Brain pericyte (primary cell): ENCODE data around the gene NAALADL2.
"Not testable (repeated sequence)": the region's sequence is repeated elsewhere in the genome, so short reads cannot be mapped to it uniquely, and the experiment has no call there.

Experiments used
- DNase-seq: peaks from one replicate; pipeline ENCODE4 v3.0.0-alpha.2; 2012; ENCODE audit warnings: low read depth, low spot score

NAALADL2 gene

DNA sequence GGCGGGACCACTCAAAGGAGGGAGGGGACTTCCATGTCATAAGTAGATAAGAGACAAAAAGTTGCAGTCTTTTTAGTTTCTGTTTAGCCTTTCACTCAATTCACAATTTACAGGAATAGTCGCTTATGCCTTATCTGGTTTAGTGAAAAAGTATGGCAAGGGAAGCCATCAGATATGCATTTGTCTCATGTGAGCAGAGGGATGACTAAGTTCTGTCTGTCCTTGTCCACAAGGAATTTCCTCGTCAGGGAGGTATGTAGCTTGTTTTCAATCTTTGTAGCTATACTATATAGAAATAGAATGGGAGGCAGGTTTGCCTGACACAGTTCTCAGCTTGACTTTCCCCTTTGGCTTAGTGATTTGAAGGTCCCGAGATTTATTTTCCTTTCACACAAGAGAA, 882.8 kb downstream of the NAALADL2 start:
- DNase-seq: no peak

DNA sequence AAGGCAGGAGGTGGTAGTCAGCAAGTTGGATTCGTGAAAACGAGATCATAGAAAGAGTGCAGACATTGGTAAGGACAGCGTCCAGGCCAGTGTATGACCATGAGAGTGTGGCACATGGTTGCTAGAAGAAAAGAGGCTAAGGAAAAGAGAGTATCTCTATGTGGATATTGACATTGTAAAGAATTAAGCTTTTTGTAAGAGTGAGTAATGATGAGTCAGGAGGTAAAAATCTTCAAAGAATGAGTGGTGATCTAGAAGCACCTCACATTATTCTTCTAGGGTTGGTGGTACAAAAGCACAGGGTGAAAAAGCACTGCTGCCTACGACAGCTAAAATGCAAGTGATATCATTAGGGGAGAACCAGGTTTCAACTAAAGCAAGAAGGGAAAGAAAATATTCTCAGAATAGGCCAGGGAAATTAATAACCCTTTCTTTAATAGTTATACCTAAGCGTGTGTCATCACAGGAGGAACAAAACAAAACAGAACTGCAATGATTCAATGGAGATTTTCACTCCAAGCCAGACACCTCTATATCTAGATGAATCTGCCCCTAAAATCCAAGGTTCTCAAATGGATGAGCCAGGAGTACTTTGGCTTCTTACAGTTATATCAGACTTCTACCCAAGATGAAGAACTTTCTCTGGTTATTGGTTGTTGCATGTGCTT, 884.7 kb downstream of the NAALADL2 start:
- no peak for DNase-seq

GRCh38 chr3:175746308-175746707, 887.2 kb downstream of the NAALADL2 start:
- DNase-seq: no peak

DNA sequence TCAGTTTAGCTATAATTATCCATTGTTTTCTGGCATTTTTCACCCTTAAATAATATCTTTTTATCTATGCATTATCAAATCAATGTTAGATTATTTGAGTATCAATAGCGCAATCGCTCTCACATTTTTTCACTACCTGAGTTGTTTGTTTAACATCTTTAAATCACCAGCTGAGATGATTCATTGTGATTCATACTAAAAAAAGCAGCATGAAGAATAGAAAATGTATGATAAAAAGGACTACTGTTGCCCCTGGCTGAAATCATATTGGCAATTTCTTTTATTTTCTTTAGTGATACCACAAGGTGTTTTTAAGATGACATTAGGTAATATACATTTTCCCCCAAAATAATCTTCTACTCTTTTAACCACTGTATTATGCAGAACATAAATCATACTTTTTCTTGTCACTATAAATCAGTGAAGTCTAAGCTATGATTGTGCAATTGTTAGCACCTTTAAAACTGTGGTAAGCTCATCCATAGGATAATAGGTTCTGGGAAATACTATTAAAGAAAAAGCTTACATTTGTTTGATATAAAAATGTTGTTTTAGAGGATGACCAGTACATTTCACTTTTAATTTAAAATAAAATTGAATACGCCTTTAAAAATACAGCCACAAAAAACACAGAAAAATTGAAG, 889.1 kb downstream of the NAALADL2 start:
- no peak for DNase-seq

DNA sequence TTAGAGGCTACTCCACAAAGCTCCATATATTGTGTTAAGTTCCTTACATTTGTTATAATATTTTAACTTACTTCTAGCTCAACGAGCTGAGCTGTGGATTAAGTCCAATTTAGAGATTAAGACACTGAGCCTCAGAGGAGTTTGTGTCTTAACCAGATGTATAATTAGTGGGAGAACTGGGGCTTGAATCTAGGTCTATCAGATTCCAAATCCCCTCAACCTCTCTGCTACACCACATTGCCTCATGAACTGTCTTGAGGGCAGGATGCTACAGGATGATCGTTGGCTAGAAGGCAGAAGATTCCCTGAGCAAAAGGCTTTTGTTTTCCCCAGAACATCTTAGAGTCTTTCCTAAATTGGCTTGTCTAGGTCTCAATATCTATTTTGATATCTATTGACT, 890.8 kb downstream of the NAALADL2 start:
- no peak for DNase-seq

DNA sequence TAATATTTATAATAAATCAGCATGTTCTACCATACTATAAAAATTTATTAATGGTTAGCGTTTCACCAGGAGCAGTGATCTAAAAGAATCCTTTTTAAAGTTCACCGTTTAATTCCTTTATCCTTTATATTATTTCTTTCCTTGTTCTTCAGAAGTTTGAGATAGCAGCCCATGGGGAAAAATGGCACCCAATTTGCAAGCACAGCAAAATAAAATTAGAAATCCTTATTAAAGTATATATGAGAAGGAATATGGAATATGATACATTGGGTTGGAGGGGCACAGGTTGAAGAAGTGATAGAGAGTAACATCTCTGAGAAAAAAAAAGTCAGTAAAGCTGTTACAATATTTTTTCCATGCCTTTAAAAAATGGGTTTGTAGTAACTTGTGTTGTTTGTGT, 892.0 kb downstream of the NAALADL2 start:
- DNase-seq: no peak

DNA sequence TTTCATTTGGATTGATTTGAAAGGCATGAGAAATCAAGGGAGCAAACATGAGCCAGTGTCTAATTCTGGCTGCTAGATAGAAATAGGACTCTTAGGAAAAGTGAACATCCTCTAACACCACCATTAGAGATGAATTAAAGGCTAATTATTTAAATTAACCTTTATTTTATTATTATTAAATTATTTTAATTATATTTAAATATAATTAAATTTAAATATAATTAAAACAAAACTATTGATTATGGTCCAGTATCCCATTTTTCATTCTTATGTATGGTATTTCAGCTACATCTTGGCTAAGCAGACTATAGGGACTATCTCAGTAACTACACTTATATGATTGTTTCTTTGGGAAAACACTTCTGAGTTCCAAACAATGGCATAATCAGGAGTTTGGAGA, 904.8 kb downstream of the NAALADL2 start:
- no peak for DNase-seq

GRCh38 chr3:175764722-175765121, 905.6 kb downstream of the NAALADL2 start:
- no peak for DNase-seq

DNA sequence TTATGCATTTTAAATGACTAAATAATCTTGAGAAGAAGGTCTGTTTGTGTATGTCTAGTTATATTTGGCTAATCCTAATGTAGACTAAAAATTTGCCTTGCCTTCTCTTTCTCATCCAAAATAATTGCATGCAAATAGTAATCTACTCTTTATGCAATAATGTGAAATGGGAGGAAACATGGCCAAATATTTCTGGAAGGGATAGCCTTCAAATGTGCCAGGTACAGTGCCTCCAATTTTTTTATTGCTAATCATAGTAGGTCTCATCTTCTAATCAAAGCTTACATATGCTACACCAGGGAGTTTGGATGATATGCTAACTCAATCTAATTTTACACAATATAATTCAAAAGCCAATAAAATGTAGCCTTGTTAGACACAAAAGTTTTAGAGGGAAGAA, 911.3 kb downstream of the NAALADL2 start:
- no peak for DNase-seq

DNA sequence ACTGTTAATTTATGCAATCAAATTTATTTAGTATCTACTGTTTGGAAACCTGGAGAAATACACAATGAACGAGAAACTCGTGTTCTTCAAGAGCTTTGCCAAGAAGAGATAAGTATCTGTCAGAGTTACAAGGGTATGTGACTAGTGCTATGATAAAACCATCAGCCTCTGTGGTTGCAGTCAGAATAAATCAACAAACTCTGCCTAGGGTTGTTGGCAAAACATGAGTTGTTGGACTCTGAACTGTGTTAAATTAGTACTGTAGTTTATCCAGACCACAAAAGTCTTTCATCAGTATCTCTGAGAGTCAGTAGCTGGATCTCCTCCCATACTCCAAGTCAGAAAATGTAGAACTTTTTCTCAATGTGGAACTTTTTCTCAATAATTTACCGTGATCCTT, 918.4 kb downstream of the NAALADL2 start:
- DNase-seq: no peak

DNA sequence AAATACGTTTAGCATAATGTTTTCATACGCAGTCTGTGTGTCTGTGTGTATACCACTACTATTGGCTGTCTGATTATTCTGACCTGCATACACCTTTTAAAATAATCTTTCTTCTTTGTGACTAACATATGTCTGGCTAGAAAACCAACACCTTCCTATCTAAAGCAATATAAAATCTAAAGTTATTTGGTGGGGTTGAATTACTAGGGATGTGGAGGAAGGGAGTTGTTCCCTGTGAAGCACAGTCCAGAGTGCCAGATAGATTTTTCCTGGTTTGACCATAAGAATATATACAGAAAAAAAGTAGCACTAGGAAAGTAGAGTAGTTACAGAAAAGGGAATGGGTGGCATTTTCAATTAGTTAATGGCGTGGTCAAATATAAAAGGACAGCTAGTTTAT, 918.8 kb downstream of the NAALADL2 start:
- DNase-seq: no peak

- no peak for DNase-seq
These were observed 919.9 kb downstream of the NAALADL2 start for GRCh38 chr3:175778994-175779393.

DNA sequence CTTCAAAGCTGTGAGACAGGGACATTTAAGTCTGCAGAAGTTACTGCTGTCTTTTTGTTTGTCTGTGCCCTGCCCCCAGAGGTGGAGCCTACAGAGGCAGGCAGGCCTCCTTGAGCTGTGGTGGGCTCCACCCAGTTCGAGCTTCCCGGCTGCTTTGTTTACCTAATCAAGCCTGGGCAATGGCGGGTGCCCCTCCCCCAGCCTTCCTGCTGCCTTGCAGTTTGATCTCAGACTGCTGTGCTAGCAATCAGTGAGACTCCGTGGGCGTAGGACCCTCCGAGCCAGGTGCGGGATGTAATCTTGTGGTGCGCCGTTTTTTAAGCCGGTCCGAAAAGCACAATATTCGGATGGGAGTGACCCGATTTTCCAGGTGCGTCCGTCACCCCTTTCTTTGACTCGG, 928.0 kb downstream of the NAALADL2 start:
- not testable (repeated sequence) for DNase-seq

- no peak for DNase-seq
These were observed 933.1 kb downstream of the NAALADL2 start for GRCh38 chr3:175792245-175792644.

DNA sequence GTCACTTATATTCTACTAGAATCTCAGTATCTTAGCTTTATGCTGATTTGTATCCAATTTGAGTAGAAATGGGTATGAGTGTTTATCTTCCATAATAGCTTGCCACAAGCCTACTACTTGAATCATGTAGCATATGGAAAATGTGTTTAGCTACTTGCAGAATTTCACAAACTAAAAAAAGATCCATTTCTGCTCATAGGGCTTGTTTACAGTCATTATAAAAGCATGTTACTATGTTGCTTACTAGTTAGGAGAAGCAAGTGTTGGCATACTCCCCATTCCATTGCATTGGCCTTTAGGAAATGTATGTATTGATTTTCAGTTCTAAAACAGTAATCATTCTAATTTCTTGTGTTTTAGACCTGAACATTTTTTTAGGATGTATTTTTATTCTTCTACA, 939.2 kb downstream of the NAALADL2 start:
- no peak for DNase-seq

GRCh38 chr3:175805825-175806224, 946.7 kb downstream of the NAALADL2 start:
- no peak for DNase-seq

DNA sequence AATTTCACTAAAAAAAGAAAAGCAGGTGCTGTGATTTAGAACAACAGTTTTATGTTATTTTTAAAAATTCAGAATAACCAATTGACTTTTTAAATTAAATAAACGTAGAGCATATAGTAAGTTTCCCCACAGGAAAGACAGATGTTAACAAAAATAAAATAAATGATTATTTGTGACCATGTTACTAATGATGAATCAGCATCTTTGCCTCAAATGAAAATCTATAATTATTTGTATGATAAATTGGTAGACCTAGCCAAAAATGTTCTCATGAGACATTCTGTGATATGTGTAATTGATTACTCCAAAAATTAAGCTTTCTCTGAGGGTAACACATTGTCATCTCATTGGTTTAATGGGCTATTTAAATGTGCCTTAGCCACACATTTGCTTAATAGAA, 948.0 kb downstream of the NAALADL2 start:
- no peak for DNase-seq

DNA sequence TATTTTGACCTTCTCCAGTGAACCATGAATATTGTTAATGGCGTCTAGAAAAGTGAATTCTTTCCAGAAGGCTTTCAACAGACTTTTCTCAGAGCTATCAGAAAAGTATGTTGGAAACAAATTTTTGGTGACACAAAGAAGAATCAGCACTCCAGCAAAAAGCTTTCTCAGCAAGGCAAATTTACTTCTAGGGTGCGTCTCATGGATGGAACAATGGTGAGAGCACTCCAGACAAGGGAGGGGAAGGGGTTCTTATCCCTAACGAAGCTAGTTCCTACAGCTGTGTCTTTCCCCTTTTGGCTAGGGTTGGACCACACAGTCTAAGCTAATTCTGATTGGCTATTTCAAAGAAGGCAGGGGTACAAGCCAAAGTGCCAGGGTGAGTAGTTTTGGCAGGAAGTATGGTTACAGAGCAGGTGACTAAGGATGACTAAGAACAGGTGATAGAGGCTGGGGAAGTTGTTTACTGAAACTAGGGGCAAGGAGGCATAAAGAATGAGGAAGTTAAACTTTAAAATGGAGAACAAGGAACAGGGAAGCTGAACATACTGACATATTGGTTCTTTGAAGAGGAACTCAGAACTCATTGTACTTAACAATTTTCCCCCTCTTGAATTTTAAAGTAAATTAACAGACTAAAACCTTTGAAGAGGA, 959.8 kb downstream of the NAALADL2 start:
- no peak for DNase-seq

DNA sequence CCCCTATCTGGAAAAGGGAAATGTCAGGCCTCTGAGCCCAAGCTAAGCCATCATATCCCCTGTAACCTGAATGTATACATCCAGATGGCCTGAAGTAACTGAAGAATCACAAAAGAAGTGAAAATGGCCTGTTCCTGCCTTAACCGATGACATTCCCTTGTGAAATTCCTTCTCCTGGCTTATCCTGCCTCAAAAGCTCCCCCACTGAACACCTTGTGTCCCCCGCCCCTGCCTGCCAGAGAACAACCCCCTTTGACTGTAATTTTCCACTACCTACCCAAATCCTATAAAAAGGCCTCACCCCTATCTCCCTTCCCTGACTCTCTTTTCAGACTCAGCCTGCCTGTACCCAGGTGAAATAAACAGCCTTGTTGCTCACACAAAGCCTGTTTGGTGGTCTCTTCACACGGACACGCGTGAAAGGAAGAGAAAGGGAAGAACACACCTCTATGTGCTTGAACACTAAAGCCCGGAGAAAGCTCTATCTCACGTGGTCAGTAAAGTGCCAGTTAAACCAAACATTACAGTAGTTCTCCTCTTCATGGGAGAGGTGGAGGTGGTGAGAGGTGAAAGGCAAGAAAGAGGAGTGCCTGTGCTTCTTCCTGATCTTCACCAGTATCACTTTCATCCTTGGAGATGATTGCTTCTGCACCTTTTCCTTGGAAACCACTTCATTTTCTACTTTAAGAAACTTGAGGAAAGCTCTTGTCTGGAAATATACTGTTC, 963.8 kb downstream of the NAALADL2 start:
- not testable (repeated sequence) for DNase-seq

- DNase-seq: not testable (repeated sequence)
These were observed 966.0 kb downstream of the NAALADL2 start for GRCh38 chr3:175825016-175825580.

GRCh38 chr3:175826759-175827158, 967.6 kb downstream of the NAALADL2 start:
- DNase-seq: no peak

GRCh38 chr3:175829809-175830208, 970.7 kb downstream of the NAALADL2 start:
- DNase-seq: not testable (repeated sequence)
